ENCODE results near the gene MOG.

DNA sequence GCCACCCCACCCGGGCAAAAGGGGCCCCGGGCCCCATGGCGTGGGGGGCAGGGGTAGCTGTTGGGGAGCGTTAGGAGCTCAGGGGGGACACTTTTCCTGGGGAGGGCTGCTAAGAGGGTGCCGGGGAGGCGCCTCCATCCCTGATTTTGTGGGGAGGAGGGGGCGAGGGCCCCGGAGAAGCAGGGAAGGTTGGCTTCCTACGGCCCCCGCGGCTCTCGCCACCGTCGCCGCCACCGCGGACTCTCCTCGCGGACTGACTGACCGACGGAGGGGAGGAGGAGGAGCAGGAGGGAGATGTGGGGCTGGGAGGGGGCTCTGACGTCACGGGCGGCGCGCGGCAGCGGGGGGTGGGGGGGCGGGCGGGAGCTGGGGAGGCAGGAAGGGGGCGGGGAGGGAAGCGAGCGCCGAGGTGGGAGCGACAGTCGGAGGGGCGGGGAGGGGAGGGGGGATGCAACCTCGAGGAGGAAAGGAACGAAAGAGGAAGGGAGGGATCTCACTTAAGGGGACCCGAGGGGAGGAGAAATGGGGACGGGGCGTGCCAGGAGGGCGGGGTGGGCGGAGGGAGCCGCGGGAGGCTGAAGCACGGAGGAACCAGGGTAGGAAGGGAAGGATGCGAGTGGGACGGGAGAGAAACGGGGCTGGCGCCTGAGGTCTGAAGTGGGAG is 29.0 kb upstream of the MOG start:
- TF ChIP-seq, protein P1, sequence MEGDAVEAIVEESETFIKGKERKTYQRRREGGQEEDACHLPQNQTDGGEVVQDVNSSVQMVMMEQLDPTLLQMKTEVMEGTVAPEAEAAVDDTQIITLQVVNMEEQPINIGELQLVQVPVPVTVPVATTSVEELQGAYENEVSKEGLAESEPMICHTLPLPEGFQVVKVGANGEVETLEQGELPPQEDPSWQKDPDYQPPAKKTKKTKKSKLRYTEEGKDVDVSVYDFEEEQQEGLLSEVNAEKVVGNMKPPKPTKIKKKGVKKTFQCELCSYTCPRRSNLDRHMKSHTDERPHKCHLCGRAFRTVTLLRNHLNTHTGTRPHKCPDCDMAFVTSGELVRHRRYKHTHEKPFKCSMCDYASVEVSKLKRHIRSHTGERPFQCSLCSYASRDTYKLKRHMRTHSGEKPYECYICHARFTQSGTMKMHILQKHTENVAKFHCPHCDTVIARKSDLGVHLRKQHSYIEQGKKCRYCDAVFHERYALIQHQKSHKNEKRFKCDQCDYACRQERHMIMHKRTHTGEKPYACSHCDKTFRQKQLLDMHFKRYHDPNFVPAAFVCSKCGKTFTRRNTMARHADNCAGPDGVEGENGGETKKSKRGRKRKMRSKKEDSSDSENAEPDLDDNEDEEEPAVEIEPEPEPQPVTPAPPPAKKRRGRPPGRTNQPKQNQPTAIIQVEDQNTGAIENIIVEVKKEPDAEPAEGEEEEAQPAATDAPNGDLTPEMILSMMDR (IDR thresholded peaks at IDR 0.05; ENCODE audit: borderline replicate concordance, extremely low read depth, low read length, poor library complexity, severe bottlenecking) = no peak
- no peak for TF ChIP-seq EZH2 (IDR thresholded peaks at IDR 0.05; ENCODE audit: borderline replicate concordance, low read depth, low read length, severe bottlenecking)
